Stimulated activated CD4-positive, alpha-beta T cell treated with anti-CD3 and anti-CD28 coated beads, Interleukin-15, amount 100 ng/mL, for 1 hour (primary cell): ENCODE results near the gene RSPRY1.

Experiments used
- DNase-seq, 2 donors: peaks; one replicate each; pipeline ENCODE4 v3.0.0-alpha.2; 2020; ENCODE audit warnings: low read depth in 1 of 2, low spot score in 1 of 2

Gene RSPRY1

DNA sequence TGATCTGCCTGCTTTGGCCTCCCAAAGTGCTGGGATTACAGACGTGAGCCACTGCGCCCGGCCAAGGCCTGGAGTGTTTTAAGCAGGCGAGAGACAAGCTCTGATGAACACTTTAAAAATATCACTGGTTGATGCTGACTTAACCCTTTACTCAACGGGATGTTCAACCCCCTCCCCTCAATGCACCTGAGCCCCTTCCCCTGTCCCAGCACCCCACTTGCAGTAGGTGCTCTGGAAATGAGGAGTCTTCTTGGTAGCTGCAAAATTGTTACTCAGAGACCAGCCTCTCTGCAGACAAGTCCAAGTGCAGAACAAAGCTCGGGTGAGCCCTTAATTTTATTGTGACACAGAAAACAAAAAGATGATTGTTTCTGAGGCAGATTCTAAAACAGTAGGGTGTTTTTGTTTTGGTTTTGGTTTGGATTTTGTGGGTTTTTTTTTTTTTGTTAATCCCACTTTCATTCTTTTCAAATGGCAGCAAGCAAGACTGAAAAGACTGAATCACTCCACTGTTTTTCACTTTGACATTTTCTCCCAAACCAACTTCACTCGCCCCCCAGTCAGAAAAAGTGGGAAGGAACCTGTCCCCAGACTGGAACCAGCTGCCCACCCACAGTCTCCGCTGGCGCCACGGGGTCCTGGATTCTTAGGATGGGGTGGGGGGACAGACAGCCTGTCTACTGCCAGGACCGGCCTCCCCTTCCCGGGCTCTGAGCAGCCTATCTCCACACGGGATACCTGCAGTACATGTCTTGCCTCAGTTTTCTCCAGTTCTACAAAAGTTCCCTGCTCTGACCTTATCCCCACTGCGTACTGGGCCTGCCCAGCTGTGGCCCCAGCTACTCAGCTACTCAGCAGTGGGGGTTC is 103.5 kb downstream of the RSPRY1 start:
- no peak for DNase-seq
